Measurements from ENCODE around the gene COL19A1.

DNA sequence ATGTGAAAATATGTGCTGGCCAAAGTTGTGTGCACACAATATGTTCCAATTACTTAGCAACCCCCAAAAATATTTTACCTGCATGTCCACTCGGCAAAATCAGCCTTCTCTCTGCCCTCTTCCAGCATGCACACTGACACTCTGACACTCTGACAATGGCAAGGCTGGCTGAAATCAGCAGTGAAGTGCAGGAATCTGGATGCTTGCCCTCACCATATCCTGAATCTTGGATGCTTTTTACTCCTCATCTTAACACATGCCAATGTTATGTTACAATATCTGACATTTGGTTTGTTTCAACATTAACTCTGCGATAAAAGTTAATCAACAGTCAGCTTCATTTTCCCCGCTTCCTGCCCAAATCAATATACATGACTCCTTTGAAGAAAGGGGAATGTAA is 233.4 kb downstream of the COL19A1 start:
- TF ChIP-seq, protein P1, sequence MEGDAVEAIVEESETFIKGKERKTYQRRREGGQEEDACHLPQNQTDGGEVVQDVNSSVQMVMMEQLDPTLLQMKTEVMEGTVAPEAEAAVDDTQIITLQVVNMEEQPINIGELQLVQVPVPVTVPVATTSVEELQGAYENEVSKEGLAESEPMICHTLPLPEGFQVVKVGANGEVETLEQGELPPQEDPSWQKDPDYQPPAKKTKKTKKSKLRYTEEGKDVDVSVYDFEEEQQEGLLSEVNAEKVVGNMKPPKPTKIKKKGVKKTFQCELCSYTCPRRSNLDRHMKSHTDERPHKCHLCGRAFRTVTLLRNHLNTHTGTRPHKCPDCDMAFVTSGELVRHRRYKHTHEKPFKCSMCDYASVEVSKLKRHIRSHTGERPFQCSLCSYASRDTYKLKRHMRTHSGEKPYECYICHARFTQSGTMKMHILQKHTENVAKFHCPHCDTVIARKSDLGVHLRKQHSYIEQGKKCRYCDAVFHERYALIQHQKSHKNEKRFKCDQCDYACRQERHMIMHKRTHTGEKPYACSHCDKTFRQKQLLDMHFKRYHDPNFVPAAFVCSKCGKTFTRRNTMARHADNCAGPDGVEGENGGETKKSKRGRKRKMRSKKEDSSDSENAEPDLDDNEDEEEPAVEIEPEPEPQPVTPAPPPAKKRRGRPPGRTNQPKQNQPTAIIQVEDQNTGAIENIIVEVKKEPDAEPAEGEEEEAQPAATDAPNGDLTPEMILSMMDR (conservative IDR thresholded peaks at IDR 0.05), result no peak
- no peak for TF ChIP-seq EZH2 (IDR thresholded peaks at IDR 0.05; ENCODE audit: low read depth)

All from PC-9 (cell line).